GM23338 (cell line): Measurements from ENCODE around the gene SLC17A1. TPM values are rescaled to one million over a fixed set of nuclear protein-coding genes. Genes with fewer than 3 reads are reported as not detected.

Experiments used
- ATAC-seq: fragments of 200-7000 bp; cut with Tn5 transposase; 3 replicates; pipeline ENCODE4 v1.9.1; 2020
- DNase-seq: peaks from one replicate; pipeline ENCODE4 v3.0.0-alpha.2; 2015; ENCODE audit warnings: low spot score
- H2AFZ ChIP-seq: fragments of 200-600 bp; sonication (generic); 2 replicates; pipeline ENCODE4 v1.8.0; 2016; ENCODE audit warnings: antibody characterized with exemption, mild to moderate bottlenecking, moderate library complexity
- H3F3A ChIP-seq: fragments of 200-600 bp; sonication (generic); replicated peaks from 2 replicates; pipeline ENCODE4 v1.8.0; 2017; ENCODE audit warnings: antibody characterized with exemption, mixed run types, low read depth
- H3K27ac ChIP-seq: fragments of 200-600 bp; sonication (generic); 2 replicates; pipeline ENCODE4 v1.6.1; 2016; ENCODE audit warnings: low read depth
- H3K27me3 ChIP-seq: fragments of 200-600 bp; sonication (generic); 2 replicates; pipeline ENCODE4 v1.8.0; 2016; ENCODE audit warnings: mild to moderate bottlenecking, mixed run types, moderate library complexity; ENCODE audit not compliant: insufficient read depth
- H3K36me3 ChIP-seq: fragments of 200-600 bp; sonication (generic); 2 replicates; pipeline ENCODE4 v1.8.0; 2016; ENCODE audit warnings: mild to moderate bottlenecking; ENCODE audit not compliant: insufficient read depth
- H3K4me1 ChIP-seq: fragments of 200-600 bp; sonication (generic); 2 replicates; pipeline ENCODE4 v1.8.0; 2016; ENCODE audit warnings: mild to moderate bottlenecking, moderate library complexity; ENCODE audit not compliant: insufficient read depth
- H3K4me2 ChIP-seq: fragments of 200-600 bp; sonication (generic); 2 replicates; pipeline ENCODE4 v1.7.1; 2017; ENCODE audit warnings: mixed run types
- H3K4me3 ChIP-seq: fragments of 200-600 bp; sonication (generic); 2 replicates; pipeline ENCODE4 v1.6.1; 2016; ENCODE audit warnings: mixed run types
- H3K79me2 ChIP-seq: fragments of 200-600 bp; sonication (generic); replicated peaks from 2 replicates; pipeline ENCODE4 v1.8.0; 2017; ENCODE audit warnings: mild to moderate bottlenecking; ENCODE audit not compliant: insufficient read depth
- H3K9me2 ChIP-seq: fragments of 200-600 bp; sonication (generic); 2 replicates; pipeline ENCODE4 v1.8.0; 2017; ENCODE audit not compliant: insufficient read depth
- H4K20me1 ChIP-seq: fragments of 200-600 bp; sonication (generic); replicated peaks from 2 replicates; pipeline ENCODE4 v1.8.0; 2017; ENCODE audit warnings: mild to moderate bottlenecking; ENCODE audit not compliant: insufficient read depth
- H3K27ac Mint-ChIP-seq: 2 replicates; pipeline ENCODE4 v1.8.0; 2020; ENCODE audit warnings: inconsistent platforms, mild to moderate bottlenecking, moderate library complexity, mixed read lengths
- H3K27me3 Mint-ChIP-seq: 3 replicates; pipeline ENCODE4 v1.8.0; 2022; ENCODE audit warnings: low read depth, mild to moderate bottlenecking, moderate library complexity, mixed read lengths, inconsistent platforms; ENCODE audit not compliant: insufficient read depth, poor library complexity
- H3K36me3 Mint-ChIP-seq: 3 replicates; pipeline ENCODE4 v1.8.0; 2021; ENCODE audit warnings: low read depth, mild to moderate bottlenecking, inconsistent platforms, moderate library complexity, mixed read lengths
- H3K4me1 Mint-ChIP-seq: 3 replicates; pipeline ENCODE4 v1.8.0; 2020; ENCODE audit warnings: mild to moderate bottlenecking, inconsistent platforms, mixed read lengths
- H3K4me3 Mint-ChIP-seq: 3 replicates; pipeline ENCODE4 v1.8.0; 2021; ENCODE audit warnings: moderate library complexity, mild to moderate bottlenecking, inconsistent platforms, mixed read lengths
- H3K9me3 Mint-ChIP-seq: 3 replicates; pipeline ENCODE4 v1.8.0; 2020; ENCODE audit warnings: moderate library complexity, mild to moderate bottlenecking, inconsistent platforms, mixed read lengths
- EZH2 ChIP-seq: fragments of 200-600 bp; sonication (generic); IDR thresholded peaks from one replicate; pipeline ENCODE4 v1.8.0; 2017; ENCODE audit warnings: antibody characterized with exemption, mild to moderate bottlenecking, low read depth; ENCODE audit not compliant: unreplicated experiment
- EZH2phosphoT487 ChIP-seq: fragments of 200-600 bp; sonication (generic); IDR thresholded peaks from one replicate; pipeline ENCODE4 v1.8.1; 2018; ENCODE audit warnings: antibody characterized with exemption; ENCODE audit not compliant: unreplicated experiment
- STAT1 ChIP-seq: IDR thresholded peaks from one replicate; pipeline ENCODE4 v1.6.1; 2016; ENCODE audit warnings: antibody characterized with exemption; ENCODE audit not compliant: unreplicated experiment
- ZNF114 ChIP-seq: fragments of 250-450 bp; sonication (Bioruptor Pico); IDR thresholded peaks from 2 replicates; pipeline ENCODE4 v1.5.0; 2020; ENCODE audit warnings: mild to moderate bottlenecking, moderate library complexity
- polyA plus RNA-seq: library from polyadenylated mRNA; unstranded; fragments of >200 nt; fragmentation: Nextera tagmentation; extraction: Ambion mirVana; gene quantifications from 2 replicates; pipeline ENCODE4 v1.2.1, GENCODE V29; 2016
- total RNA-seq: library from RNA; depleted of rRNA; stranded (reverse); fragments of >200 nt; shearing (Covaris generic); gene quantifications from 2 replicates; pipeline ENCODE4 v1.2.3, GENCODE V29; 2014
- TF ChIP-seq, protein P1 (sequence below): fragments of 250-450 bp; sonication (Bioruptor Pico); IDR thresholded peaks from 2 replicates; pipeline ENCODE4 v1.5.0; 2020; ENCODE audit warnings: mild to moderate bottlenecking, moderate library complexity
- TF ChIP-seq, protein P2 (sequence below): IDR thresholded peaks from 2 replicates; pipeline ENCODE4 v1.6.1; 2016; ENCODE audit warnings: antibody characterized with exemption

Gene SLC17A1
- total and polyA plus RNA-seq, 2 experiments from 2014 or later = not detected

DNA sequence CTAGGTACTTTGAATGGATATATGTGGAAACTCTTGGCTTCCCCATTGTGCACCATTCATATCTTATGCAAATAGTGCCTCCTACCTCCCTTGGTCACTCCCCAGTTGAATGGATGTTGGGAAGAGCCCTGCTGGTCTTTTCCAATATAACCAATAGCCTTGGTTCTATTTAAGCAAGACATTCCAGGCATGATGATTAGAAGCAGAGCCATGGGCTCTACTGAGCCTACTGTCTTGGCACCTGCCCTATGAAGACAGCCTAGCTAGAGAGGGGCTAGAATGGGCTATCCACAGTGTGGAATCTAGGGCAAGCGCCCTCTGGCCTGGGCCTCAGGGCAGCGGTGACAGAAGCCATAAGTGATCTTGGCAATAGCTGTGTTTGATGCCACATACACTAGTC is 15.6 kb downstream of the SLC17A1 start:
- H3K27me3 Mint-ChIP-seq = peaks cover 3% of the 10 kb centered on the region
- Histone ChIP-seq H3F3A (no peaks in the 10 kb centered on the region), H4K20me1 (no peaks in the 10 kb centered on the region), H2AFZ (peak overlapping the region; percentile 43; the same call in 1 of the 2 replicates), H3K4me2 (no peak overlapping the region), H3K4me1 (peaks cover 7% of the 10 kb centered on the region; the same call in 1 of the 2 replicates), H3K4me3 (no peak overlapping the region), H3K27me3 (no peaks in the 10 kb centered on the region), H3K9me2 (no peaks in the 10 kb centered on the region), H3K27ac (no peak overlapping the region), H3K36me3 (no peaks in the 10 kb centered on the region), H3K79me2 (no peaks in the 10 kb centered on the region)
- H3K4me1 Mint-ChIP-seq = peaks cover 16% of the 10 kb centered on the region
- H3K27ac Mint-ChIP-seq = no peak overlapping the region
- H3K9me3 Mint-ChIP-seq = no peaks in the 10 kb centered on the region
- no peaks in the 10 kb centered on the region for H3K36me3 Mint-ChIP-seq
- DNase-seq = no peak
- peak; percentile 58 for ATAC-seq
- H3K4me3 Mint-ChIP-seq = no peak overlapping the region
- no peak for TF ChIP-seq EZH2
- no peak for TF ChIP-seq STAT1
- TF ChIP-seq, protein P1, sequence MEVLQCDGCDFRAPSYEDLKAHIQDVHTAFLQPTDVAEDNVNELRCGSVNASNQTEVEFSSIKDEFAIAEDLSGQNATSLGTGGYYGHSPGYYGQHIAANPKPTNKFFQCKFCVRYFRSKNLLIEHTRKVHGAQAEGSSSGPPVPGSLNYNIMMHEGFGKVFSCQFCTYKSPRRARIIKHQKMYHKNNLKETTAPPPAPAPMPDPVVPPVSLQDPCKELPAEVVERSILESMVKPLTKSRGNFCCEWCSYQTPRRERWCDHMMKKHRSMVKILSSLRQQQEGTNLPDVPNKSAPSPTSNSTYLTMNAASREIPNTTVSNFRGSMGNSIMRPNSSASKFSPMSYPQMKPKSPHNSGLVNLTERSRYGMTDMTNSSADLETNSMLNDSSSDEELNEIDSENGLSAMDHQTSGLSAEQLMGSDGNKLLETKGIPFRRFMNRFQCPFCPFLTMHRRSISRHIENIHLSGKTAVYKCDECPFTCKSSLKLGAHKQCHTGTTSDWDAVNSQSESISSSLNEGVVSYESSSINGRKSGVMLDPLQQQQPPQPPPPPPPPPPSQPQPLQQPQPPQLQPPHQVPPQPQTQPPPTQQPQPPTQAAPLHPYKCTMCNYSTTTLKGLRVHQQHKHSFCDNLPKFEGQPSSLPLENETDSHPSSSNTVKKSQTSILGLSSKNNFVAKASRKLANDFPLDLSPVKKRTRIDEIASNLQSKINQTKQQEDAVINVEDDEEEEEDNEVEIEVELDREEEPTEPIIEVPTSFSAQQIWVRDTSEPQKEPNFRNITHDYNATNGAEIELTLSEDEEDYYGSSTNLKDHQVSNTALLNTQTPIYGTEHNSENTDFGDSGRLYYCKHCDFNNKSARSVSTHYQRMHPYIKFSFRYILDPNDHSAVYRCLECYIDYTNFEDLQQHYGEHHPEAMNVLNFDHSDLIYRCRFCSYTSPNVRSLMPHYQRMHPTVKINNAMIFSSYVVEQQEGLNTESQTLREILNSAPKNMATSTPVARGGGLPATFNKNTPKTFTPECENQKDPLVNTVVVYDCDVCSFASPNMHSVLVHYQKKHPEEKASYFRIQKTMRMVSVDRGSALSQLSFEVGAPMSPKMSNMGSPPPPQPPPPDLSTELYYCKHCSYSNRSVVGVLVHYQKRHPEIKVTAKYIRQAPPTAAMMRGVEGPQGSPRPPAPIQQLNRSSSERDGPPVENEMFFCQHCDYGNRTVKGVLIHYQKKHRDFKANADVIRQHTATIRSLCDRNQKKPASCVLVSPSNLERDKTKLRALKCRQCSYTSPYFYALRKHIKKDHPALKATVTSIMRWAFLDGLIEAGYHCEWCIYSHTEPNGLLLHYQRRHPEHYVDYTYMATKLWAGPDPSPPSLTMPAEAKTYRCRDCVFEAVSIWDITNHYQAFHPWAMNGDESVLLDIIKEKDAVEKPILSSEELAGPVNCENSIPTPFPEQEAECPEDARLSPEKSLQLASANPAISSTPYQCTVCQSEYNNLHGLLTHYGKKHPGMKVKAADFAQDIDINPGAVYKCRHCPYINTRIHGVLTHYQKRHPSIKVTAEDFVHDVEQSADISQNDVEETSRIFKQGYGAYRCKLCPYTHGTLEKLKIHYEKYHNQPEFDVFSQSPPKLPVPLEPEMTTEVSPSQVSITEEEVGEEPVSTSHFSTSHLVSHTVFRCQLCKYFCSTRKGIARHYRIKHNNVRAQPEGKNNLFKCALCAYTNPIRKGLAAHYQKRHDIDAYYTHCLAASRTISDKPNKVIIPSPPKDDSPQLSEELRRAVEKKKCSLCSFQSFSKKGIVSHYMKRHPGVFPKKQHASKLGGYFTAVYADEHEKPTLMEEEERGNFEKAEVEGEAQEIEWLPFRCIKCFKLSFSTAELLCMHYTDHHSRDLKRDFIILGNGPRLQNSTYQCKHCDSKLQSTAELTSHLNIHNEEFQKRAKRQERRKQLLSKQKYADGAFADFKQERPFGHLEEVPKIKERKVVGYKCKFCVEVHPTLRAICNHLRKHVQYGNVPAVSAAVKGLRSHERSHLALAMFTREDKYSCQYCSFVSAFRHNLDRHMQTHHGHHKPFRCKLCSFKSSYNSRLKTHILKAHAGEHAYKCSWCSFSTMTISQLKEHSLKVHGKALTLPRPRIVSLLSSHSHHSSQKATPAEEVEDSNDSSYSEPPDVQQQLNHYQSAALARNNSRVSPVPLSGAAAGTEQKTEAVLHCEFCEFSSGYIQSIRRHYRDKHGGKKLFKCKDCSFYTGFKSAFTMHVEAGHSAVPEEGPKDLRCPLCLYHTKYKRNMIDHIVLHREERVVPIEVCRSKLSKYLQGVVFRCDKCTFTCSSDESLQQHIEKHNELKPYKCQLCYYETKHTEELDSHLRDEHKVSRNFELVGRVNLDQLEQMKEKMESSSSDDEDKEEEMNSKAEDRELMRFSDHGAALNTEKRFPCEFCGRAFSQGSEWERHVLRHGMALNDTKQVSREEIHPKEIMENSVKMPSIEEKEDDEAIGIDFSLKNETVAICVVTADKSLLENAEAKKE = peak; percentile 32; the same call in 1 of the 2 replicates
- TF ChIP-seq EZH2phosphoT487 = no peak
- no peak for TF ChIP-seq ZNF114 (CRISPR knock-in tag)

- H3K27ac Mint-ChIP-seq = no peak overlapping the region
- Histone ChIP-seq H3K27ac (no peak overlapping the region), H3K4me2 (no peak overlapping the region), H3F3A (no peaks in the 10 kb centered on the region), H3K9me2 (no peaks in the 10 kb centered on the region), H3K36me3 (no peaks in the 10 kb centered on the region), H3K4me3 (no peak overlapping the region), H3K27me3 (no peaks in the 10 kb centered on the region), H3K4me1 (peaks cover 7% of the 10 kb centered on the region; the same call in 1 of the 2 replicates), H2AFZ (no peak overlapping the region), H3K79me2 (no peaks in the 10 kb centered on the region), H4K20me1 (no peaks in the 10 kb centered on the region)
- no peak overlapping the region for H3K4me3 Mint-ChIP-seq
- peaks cover 3% of the 10 kb centered on the region for H3K27me3 Mint-ChIP-seq
- DNase-seq (no peak), ATAC-seq (no peak)
- H3K9me3 Mint-ChIP-seq = no peaks in the 10 kb centered on the region
- H3K36me3 Mint-ChIP-seq = no peaks in the 10 kb centered on the region
- peaks cover 16% of the 10 kb centered on the region for H3K4me1 Mint-ChIP-seq
- TF ChIP-seq, protein P2, sequence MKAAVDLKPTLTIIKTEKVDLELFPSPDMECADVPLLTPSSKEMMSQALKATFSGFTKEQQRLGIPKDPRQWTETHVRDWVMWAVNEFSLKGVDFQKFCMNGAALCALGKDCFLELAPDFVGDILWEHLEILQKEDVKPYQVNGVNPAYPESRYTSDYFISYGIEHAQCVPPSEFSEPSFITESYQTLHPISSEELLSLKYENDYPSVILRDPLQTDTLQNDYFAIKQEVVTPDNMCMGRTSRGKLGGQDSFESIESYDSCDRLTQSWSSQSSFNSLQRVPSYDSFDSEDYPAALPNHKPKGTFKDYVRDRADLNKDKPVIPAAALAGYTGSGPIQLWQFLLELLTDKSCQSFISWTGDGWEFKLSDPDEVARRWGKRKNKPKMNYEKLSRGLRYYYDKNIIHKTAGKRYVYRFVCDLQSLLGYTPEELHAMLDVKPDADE = no peak
- TF ChIP-seq STAT1 (no peak), ZNF114 (CRISPR knock-in tag) (no peak), EZH2 (no peak)
Observed at GRCh38 chr6:25815194-25815593, 16.7 kb downstream of the SLC17A1 start.
